T follicular helper cell (primary cell): ENCODE data around the gene TMEM266.

Experiments
- DNase-seq: peaks from one replicate; pipeline ENCODE4 v3.0.0-alpha.2; 2020; ENCODE audit warnings: low read depth

The TMEM266 gene

GRCh38 chr15:76162036-76162398 lies 102.2 kb downstream of the TMEM266 start:
- DNase-seq = no peak

GRCh38 chr15:76162784-76163456 lies 103.1 kb downstream of the TMEM266 start:
- DNase-seq = no peak

DNA sequence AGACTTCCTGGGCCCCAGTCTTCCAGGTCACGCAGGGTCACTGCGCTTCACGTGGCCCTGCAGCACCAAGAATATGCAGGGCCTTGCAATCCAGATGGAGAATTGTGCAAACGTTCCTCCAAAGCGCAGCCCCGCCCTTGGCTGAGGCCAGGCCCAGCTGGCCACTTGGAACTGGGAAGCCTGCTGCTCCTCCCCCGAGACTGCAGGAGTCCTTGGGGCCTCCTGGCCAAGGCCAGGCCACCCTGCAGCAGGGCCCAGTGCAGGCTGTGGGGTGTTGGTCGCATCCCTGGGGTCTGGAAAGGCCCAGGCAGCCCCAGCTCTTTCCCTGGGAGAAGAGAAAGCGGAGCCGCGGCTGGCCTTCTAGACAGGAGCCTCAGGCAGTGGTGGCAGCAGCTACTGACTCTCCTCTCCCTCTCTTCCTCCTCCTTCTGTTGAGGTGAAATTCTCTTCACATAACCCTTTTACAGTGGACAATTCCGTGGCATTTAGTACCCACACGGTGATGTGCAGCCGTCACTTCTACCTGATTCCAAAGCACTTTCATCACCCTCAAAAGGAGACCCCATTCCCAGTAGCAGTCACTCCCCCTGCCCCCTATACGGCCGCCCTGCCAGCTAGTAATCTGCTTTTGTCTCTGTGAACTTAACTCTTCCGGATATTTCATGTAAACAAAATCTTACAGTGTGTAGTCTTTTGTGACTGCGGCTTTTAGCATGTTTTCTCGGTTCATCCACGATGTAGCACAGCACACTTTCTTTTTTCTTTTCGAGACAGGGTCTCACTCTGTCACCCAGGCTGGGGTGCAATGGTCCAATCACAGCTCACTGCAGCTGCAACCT lies 103.9 kb downstream of the TMEM266 start:
- DNase-seq = no peak

DNA sequence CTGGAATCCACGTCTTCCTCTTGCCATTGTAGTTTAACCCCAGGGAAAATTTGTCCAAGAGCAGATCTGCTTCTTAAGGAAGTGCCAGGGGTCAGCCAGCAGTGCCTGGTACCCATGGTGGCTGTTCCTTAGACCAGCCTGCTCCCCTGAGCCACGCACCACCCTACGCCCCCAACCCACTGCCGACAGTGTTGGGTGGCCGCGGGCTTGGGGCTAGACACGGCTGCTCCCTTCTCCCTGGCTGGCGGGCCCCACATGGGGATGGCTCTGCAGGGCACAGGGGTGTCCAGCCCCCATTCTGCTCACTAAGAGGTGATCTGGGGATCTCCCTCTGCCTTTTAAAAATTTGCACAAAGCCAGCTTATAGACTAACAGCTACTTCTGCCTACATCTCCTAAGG lies 104.8 kb downstream of the TMEM266 start:
- no peak for DNase-seq

GRCh38 chr15:76165951-76166350 lies 106.2 kb downstream of the TMEM266 start:
- no peak for DNase-seq

- no peak for DNase-seq
Observed at GRCh38 chr15:76168237-76168984, 108.6 kb downstream of the TMEM266 start.

DNA sequence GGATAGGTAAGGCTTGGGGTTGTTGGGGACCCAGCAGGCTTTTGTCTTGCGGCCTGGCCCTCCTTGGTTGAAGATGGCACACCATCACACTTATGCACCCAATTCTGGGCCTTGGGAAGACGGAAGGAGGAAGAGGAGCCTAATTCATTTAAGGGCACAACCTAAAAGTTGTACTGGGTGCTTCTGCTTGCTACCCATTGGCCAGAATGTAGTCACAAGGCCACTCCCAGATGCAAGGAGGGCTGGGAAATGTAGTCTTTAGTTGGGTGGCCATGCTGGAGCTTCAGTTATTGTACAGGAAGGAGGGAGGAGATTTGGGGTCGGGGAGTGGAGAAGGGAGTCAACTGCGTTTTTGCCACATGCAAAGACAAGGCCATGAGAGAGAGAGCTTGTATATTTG lies 109.2 kb downstream of the TMEM266 start:
- no peak for DNase-seq

- no peak for DNase-seq
Observed at GRCh38 chr15:76169911-76170800, 110.4 kb downstream of the TMEM266 start.

GRCh38 chr15:76172782-76173181 lies 113.0 kb downstream of the TMEM266 start:
- DNase-seq = no peak

DNA sequence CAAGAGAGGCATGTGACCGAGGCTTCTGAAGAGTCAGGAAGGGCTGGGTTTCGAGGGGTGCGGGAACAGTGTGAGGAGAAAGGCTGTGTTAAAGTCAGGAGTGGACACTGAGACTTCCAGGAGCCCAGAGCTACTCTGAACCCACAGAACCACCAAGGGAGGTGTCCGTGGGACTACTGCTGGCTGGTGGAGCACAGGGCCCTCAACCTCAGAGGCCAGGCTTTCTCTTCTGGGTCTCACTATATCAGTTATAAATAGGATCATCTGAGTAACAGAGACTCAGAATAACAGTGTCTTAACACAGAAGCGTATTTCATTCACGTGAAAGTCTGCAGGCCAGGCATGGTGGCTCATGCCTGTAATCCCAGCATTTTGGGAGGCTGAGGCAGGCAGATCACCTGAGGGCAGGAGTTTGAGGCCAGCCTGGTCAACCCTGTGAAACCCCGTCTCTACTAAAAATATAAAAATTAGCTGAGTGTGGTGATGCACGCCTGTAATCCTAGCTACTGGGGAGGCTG lies 113.6 kb downstream of the TMEM266 start:
- no peak for DNase-seq

DNA sequence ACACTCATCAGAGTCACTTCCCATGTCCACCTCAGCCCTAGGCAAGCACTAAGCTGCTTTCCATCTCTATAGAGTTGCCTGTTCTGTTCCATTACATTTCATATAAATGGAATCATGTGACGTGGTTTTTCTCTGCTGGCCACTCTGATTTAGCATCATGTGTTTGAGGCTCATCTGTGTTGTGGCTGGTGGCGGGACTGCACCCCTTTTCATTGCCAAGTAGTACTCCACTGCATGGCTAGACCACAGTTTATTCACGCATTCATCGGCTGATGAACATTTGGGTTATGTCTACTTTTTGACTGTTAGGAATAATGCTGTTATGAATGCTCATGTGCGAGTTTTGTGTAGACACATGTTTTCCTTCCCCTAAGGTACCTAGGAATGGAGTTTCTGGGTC lies 114.9 kb downstream of the TMEM266 start:
- DNase-seq = no peak

- DNase-seq = no peak
Observed at GRCh38 chr15:76175442-76175841, 115.7 kb downstream of the TMEM266 start.

DNA sequence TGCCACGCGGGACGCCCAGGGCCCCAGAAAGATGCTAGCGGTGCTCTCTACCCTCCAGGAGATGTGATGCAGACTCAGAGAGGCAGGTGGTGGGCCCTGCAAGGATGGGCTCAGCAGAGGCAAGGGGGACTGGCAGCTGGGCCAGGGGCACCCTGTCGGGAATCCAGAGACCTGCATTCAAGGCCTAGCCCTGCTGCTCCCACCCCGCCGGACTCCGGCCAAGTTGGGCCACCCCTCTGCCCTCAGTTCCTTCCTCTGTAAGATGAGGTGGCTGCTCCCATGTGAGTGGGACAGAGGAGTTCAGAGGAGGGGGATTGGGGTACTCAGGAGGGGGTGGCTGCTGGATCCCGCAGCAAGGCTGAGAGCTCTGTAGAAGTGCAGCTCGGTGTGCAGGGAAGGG lies 116.3 kb downstream of the TMEM266 start:
- DNase-seq = no peak

DNA sequence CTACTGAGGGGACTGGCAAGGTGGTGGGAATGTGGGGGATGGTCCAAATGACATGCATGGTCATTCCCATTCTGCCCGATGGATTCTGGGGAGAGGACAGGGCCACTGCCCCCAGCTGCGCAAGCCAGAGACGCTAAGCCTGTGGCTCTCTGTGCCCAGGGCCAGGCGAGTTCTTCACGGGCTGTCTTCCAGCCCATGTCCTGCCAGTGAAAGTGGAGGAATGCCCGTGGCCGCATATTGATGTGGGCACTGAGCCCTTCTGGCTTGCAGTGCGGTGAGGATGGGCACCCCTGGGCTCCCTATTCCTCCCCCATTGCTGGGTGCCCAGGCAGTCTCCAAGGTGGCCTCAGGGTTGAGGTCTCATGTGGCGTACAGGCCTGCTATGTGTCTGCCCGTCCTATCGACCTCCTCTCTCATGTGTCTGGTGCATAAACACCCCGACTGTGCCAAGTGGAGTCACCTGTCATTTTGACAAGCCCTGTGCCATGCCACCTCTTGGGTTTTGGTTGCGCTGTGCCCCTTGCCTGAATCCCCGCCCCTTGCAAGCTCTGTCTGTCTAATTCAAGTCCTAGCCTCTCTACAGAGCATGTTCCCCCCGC lies 116.8 kb downstream of the TMEM266 start:
- no peak for DNase-seq

GRCh38 chr15:76177491-76178040 lies 117.8 kb downstream of the TMEM266 start:
- no peak for DNase-seq

GRCh38 chr15:76178296-76179000 lies 118.7 kb downstream of the TMEM266 start:
- no peak for DNase-seq

GRCh38 chr15:76179023-76179422 lies 119.2 kb downstream of the TMEM266 start:
- DNase-seq = no peak

GRCh38 chr15:76180321-76180720 lies 120.5 kb downstream of the TMEM266 start:
- no peak for DNase-seq

DNA sequence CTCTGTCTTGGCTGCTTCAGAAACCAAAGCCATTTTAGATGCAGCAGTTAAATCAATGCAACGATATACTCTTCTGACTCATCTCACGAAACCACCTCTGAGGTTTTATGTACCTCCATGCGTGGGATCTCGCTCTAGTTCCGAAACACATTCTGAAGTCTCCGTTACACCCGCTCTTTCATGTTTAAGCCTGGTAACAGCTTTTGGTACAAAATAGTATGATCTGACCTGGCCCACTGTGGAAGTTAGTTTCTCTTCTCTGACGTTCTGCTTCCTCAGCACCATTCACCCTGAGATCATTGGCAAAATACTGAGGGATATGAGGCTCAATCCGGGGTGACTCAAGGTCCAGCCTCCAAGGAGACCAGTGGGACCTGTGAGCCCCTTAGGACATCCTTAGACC lies 121.9 kb downstream of the TMEM266 start:
- no peak for DNase-seq
